ENCODE results near the gene FOXS1.

FOXS1 gene

GRCh38 chr20:31861385-31862156 is 16.2 kb upstream of the FOXS1 start:
- TF ChIP-seq, protein P1, sequence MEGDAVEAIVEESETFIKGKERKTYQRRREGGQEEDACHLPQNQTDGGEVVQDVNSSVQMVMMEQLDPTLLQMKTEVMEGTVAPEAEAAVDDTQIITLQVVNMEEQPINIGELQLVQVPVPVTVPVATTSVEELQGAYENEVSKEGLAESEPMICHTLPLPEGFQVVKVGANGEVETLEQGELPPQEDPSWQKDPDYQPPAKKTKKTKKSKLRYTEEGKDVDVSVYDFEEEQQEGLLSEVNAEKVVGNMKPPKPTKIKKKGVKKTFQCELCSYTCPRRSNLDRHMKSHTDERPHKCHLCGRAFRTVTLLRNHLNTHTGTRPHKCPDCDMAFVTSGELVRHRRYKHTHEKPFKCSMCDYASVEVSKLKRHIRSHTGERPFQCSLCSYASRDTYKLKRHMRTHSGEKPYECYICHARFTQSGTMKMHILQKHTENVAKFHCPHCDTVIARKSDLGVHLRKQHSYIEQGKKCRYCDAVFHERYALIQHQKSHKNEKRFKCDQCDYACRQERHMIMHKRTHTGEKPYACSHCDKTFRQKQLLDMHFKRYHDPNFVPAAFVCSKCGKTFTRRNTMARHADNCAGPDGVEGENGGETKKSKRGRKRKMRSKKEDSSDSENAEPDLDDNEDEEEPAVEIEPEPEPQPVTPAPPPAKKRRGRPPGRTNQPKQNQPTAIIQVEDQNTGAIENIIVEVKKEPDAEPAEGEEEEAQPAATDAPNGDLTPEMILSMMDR (conservative IDR thresholded peaks at IDR 0.05; ENCODE audit: control insufficient read depth, insufficient read depth, low read depth, low read length): no peak
- no peak overlapping the region for H3K4me3 ChIP-seq (ENCODE audit: control insufficient read depth, low read depth, low read length)
- no peak for DNase-seq (ENCODE audit: low read depth)

- TF ChIP-seq, protein P1 (conservative IDR thresholded peaks at IDR 0.05; ENCODE audit: control insufficient read depth, insufficient read depth, low read depth, low read length): no peak
- H3K4me3 ChIP-seq (ENCODE audit: control insufficient read depth, low read depth, low read length): no peak overlapping the region
- no peak for DNase-seq (ENCODE audit: low read depth)
Measured at GRCh38 chr20:31861135-31861384, 15.7 kb upstream of the FOXS1 start.

DNA sequence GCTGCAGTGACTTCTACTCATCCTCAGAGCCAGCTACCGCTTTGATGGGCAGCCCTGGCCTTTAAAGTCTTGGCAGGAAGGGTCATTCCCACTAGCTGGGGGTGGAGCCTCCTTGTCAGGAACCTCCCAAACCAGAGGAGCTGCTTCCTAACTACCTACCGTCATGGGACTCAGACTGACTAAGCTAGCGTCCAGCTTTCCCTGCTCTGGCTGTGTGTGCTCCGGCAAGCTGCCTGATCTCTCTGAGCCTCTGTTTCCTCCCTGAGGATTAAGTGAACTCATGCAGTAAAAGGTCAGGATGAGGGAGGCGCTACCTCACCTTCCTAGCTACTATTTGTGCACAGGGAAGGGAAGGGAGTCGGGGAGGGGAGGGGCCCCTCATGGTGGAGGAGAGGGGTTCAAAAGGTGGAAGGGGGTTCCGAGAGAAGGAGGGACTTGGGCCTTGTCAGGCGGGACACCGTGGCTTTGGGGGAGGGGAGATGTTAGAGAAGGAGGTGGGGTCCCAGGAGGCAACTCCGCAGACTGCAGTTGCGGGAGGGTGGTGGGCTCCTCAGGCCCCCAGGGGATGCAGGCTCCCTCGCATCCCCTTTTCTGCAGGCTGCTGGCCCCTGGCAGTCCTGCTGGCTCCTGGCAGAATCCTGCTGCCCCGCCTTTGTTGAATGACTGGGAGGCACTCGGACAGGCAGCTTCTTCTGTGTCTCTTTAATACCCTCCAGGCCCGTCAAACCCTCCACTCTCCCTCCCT is 15.2 kb upstream of the FOXS1 start:
- no peak overlapping the region for H3K4me3 ChIP-seq (ENCODE audit: control insufficient read depth, low read depth, low read length)
- TF ChIP-seq, protein P1 (conservative IDR thresholded peaks at IDR 0.05; ENCODE audit: control insufficient read depth, insufficient read depth, low read depth, low read length): no peak
- DNase-seq (ENCODE audit: low read depth): peak; percentile 63

DNA sequence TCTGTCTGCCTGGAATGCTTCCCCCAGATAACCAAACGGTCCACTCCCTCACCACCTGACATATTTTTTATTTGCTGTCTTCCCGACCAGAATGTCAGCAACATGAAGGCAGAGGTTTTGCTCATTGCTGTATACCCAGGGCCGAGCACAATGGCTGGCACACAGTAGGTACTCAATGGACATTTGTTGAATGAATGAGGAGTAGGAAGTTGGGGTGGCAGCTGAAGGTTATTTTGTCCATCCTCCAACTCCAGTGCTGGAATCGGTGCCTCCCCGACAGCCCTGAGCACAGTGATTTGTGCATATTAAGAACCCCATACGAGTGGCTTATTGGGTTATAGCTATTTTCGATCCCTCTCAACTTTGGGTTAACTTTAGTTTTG is 14.6 kb upstream of the FOXS1 start:
- TF ChIP-seq, protein P1 (conservative IDR thresholded peaks at IDR 0.05; ENCODE audit: control insufficient read depth, insufficient read depth, low read depth, low read length): no peak
- no peak for DNase-seq (ENCODE audit: low read depth)
- no peak overlapping the region for H3K4me3 ChIP-seq (ENCODE audit: control insufficient read depth, low read depth, low read length)

- no peak overlapping the region for H3K4me3 ChIP-seq (ENCODE audit: control insufficient read depth, low read depth, low read length)
- DNase-seq (ENCODE audit: low read depth): no peak
- TF ChIP-seq, protein P1 (conservative IDR thresholded peaks at IDR 0.05; ENCODE audit: control insufficient read depth, insufficient read depth, low read depth, low read length): no peak
Measured at GRCh38 chr20:31859266-31859997, 14.0 kb upstream of the FOXS1 start.

DNA sequence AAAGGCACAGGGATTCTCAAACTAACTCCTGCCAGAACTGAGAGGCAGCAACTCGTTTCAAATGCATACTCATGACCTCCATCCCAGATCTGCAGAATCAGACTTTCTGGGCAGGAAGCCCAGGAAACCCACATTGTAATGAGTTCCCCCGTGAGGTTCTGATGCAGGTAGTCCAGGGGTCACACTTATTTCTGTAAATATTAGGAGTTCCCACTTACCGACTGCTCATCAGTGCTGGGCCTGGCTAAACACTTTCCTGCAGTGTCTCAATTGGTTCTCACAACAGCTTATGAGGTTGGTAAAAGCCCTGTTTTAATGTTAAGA is 13.3 kb upstream of the FOXS1 start:
- H3K4me3 ChIP-seq (ENCODE audit: control insufficient read depth, low read depth, low read length): no peak overlapping the region
- TF ChIP-seq, protein P1 (conservative IDR thresholded peaks at IDR 0.05; ENCODE audit: control insufficient read depth, insufficient read depth, low read depth, low read length): no peak
- no peak for DNase-seq (ENCODE audit: low read depth)
